ENCODE results near the gene NRK. TPM values are rescaled to one million over a fixed set of nuclear protein-coding genes. Genes with fewer than 3 reads are reported as not detected.
"Not testable (repeated sequence)": the region's sequence is repeated elsewhere in the genome, so short reads cannot be mapped to it uniquely, and the experiment has no call there.

NRK gene
- total RNA-seq, 1 experiment from 2014 or later: 0.73 TPM

GRCh38 chrX:105999294-105999693 is 177.0 kb downstream of the NRK start:
- Histone ChIP-seq H3K36me3 (ENCODE audit: low read depth, low read length) (no peaks in the 10 kb centered on the region), H3K79me2 (ENCODE audit: low read length) (no peaks in the 10 kb centered on the region), H3K4me2 (ENCODE audit: low read length) (no peak overlapping the region), H3K9ac (ENCODE audit: low read length) (no peak overlapping the region), H3K27me3 (ENCODE audit: low read length) (no peaks in the 10 kb centered on the region), H3K9me3 (ENCODE audit: low read length) (no peaks in the 10 kb centered on the region), H3K4me3 (ENCODE audit: low read length) (no peak overlapping the region), H2AFZ (ENCODE audit: low read length) (no peak overlapping the region), H3F3A (ENCODE audit: low read length, unreplicated experiment) (no peaks in the 10 kb centered on the region), H3K4me1 (ENCODE audit: insufficient read depth, low read length) (no peaks in the 10 kb centered on the region), H3K9me2 (replicated peaks; ENCODE audit: low read length) (no peaks in the 10 kb centered on the region), H3K27ac (ENCODE audit: low read length) (no peak overlapping the region), H4K20me1 (ENCODE audit: low read length) (no peaks in the 10 kb centered on the region)
- ChIA-PET POLR2A (ENCODE audit: unreplicated experiment) (no interaction called here), CTCF (no interaction called here)
- TF ChIP-seq EZH2phosphoT487 (IDR thresholded peaks at IDR 0.05; ENCODE audit: borderline replicate concordance, low read length) (no peak), EZH2 (IDR thresholded peaks at IDR 0.05; ENCODE audit: low read length, unreplicated experiment) (no peak), CTCF (conservative IDR thresholded peaks at IDR 0.05; ENCODE audit: low read depth, low read length) (no peak)
- BruUV-seq (replicated peaks): no TSS peak
- ATAC-seq (no peak), DNase-seq (no peak)
- intact Hi-C loops (cut with micrococcal nuclease): no loop called here

GRCh38 chrX:106000203-106000602 is 177.9 kb downstream of the NRK start:
- H2AFZ ChIP-seq (ENCODE audit: low read length): no peak overlapping the region
- ATAC-seq: no peak
- no peaks in the 10 kb centered on the region for H3K9me3 ChIP-seq (ENCODE audit: low read length)
- no peaks in the 10 kb centered on the region for H4K20me1 ChIP-seq (ENCODE audit: low read length)
- H3K4me1 ChIP-seq (ENCODE audit: insufficient read depth, low read length): no peaks in the 10 kb centered on the region
- CTCF ChIA-PET: no interaction called here
- peak; percentile 2 for DNase-seq
- no peaks in the 10 kb centered on the region for H3K27me3 ChIP-seq (ENCODE audit: low read length)
- no peak overlapping the region for H3K4me3 ChIP-seq (ENCODE audit: low read length)
- TF ChIP-seq EZH2 (IDR thresholded peaks at IDR 0.05; ENCODE audit: low read length, unreplicated experiment): no peak
- no peak for TF ChIP-seq EZH2phosphoT487 (IDR thresholded peaks at IDR 0.05; ENCODE audit: borderline replicate concordance, low read length)
- TF ChIP-seq CTCF (conservative IDR thresholded peaks at IDR 0.05; ENCODE audit: low read depth, low read length): no peak
- no peak overlapping the region for H3K9ac ChIP-seq (ENCODE audit: low read length)
- H3F3A ChIP-seq (ENCODE audit: low read length, unreplicated experiment): no peaks in the 10 kb centered on the region
- POLR2A ChIA-PET (ENCODE audit: unreplicated experiment): no interaction called here
- intact Hi-C loops (cut with micrococcal nuclease): no loop called here
- H3K9me2 ChIP-seq (replicated peaks; ENCODE audit: low read length): no peaks in the 10 kb centered on the region
- H3K4me2 ChIP-seq (ENCODE audit: low read length): no peak overlapping the region
- no peaks in the 10 kb centered on the region for H3K36me3 ChIP-seq (ENCODE audit: low read depth, low read length)
- H3K27ac ChIP-seq (ENCODE audit: low read length): no peak overlapping the region
- BruUV-seq (replicated peaks): no TSS peak
- H3K79me2 ChIP-seq (ENCODE audit: low read length): no peaks in the 10 kb centered on the region

GRCh38 chrX:106000609-106001008 is 178.3 kb downstream of the NRK start:
- H3K27me3 ChIP-seq (ENCODE audit: low read length); H3F3A ChIP-seq (ENCODE audit: low read length, unreplicated experiment); POLR2A ChIA-PET (ENCODE audit: unreplicated experiment); H3K27ac ChIP-seq (ENCODE audit: low read length); DNase-seq; BruUV-seq (replicated peaks); H3K4me3 ChIP-seq (ENCODE audit: low read length); CTCF ChIA-PET; H3K4me1 ChIP-seq (ENCODE audit: insufficient read depth, low read length); H3K9me2 ChIP-seq (replicated peaks; ENCODE audit: low read length); H3K9me3 ChIP-seq (ENCODE audit: low read length); H3K36me3 ChIP-seq (ENCODE audit: low read depth, low read length); ATAC-seq; intact Hi-C loops (cut with micrococcal nuclease); H3K4me2 ChIP-seq (ENCODE audit: low read length); H3K79me2 ChIP-seq (ENCODE audit: low read length); H2AFZ ChIP-seq (ENCODE audit: low read length); H3K9ac ChIP-seq (ENCODE audit: low read length); H4K20me1 ChIP-seq (ENCODE audit: low read length): not testable (repeated sequence)

Measured in PC-3 (cell line).